GM12878 (cell line): Measurements from ENCODE around the gene MOXD1. TPM values are rescaled to one million over a fixed set of nuclear protein-coding genes. Genes with fewer than 3 reads are reported as not detected.

Experiments
- ATAC-seq: fragments of 200-7000 bp; cut with Tn5 transposase; 3 replicates; pipeline ENCODE4 v1.9.1; 2020; ENCODE audit warnings: mild to moderate bottlenecking, moderate library complexity
- BruUV-seq: library from RNA; stranded (reverse); fragments of 400-500 nt; replicated peaks from 2 replicates; lab custom pipeline; 2021; lab: Mats Ljungman, UMichigan
- CTCF ChIA-PET: fragments of 300-600 bp; sonication (Branson Sonifier 250); formaldehyde crosslinking; extraction: SDS; loops from one replicate; lab custom pipeline; 2021; ENCODE audit warnings: inconsistent platforms; lab: Yijun Ruan, JAX
- POLR2A ChIA-PET: fragments of 350-600 bp; formaldehyde crosslinking; extraction: SDS; loops from one replicate; lab custom pipeline; 2021; ENCODE audit warnings: inconsistent platforms; lab: Charles Lee
- RAD21 ChIA-PET: fragments of 300-600 bp; sonication (Branson Sonifier 250); formaldehyde crosslinking; loops from one replicate; lab custom pipeline; 2023; ENCODE audit warnings: antibody characterized with exemption; ENCODE audit not compliant: unreplicated experiment; lab: Charles Lee
- SMC1A ChIA-PET: fragments of 300-600 bp; sonication (Branson Sonifier 250); formaldehyde crosslinking; loops from one replicate; lab custom pipeline; 2023; ENCODE audit not compliant: unreplicated experiment, uncharacterized antibody; lab: Charles Lee
- DNase-seq: peaks from one replicate; pipeline ENCODE4 v3.0.0-alpha.2; 2011; ENCODE audit warnings: low read depth, low spot score
- FAIRE-seq: peaks from 3 replicates; lab custom pipeline; 2011; peaks lifted over from hg19 to GRCh38; lab: Jason Lieb, UNC
- H2AFZ ChIP-seq: 2 replicates; pipeline ENCODE4 v1.6.0; 2011; ENCODE audit warnings: low read depth, low read length, control low read depth; ENCODE audit not compliant: control insufficient read depth
- H3K27ac ChIP-seq: 2 replicates; pipeline ENCODE4 v1.5.1; 2011; ENCODE audit warnings: control low read depth; ENCODE audit not compliant: control insufficient read depth, insufficient read depth
- H3K27me3 ChIP-seq, 2 experiments: replicated peaks in 1 of 2; 2 replicates each; pipeline versions ENCODE4 v1.6.0 to v1.6.1; 2011; ENCODE audit warnings: low read length in 1 of 2; ENCODE audit not compliant: control insufficient read depth in 2 of 2, insufficient read depth in 2 of 2
- H3K36me3 ChIP-seq, 2 experiments: 2 replicates each; pipeline ENCODE4 v1.5.1; 2011; ENCODE audit warnings: low read length in 1 of 2; ENCODE audit not compliant: control insufficient read depth in 2 of 2, insufficient read depth in 2 of 2
- H3K4me1 ChIP-seq: 2 replicates; pipeline ENCODE4 v1.6.1; 2011; ENCODE audit warnings: mild to moderate bottlenecking, low read length, moderate library complexity, mixed read lengths; ENCODE audit not compliant: control insufficient read depth, insufficient read depth
- H3K4me2 ChIP-seq: 2 replicates; pipeline ENCODE4 v1.6.0; 2011; ENCODE audit warnings: control low read depth; ENCODE audit not compliant: control insufficient read depth, insufficient read depth
- H3K4me3 ChIP-seq: fragments of 200-600 bp; sonication (generic); 2 replicates; pipeline ENCODE4 v1.5.1; 2016
- H3K79me2 ChIP-seq: 2 replicates; pipeline ENCODE4 v1.6.0; 2011; ENCODE audit warnings: low read length; ENCODE audit not compliant: control insufficient read depth, insufficient read depth
- H3K9ac ChIP-seq: 2 replicates; pipeline ENCODE4 v1.8.0; 2011; ENCODE audit warnings: low read length, control low read depth, mixed read lengths; ENCODE audit not compliant: control insufficient read depth, insufficient read depth
- H3K9me3 ChIP-seq: replicated peaks from 3 replicates; pipeline ENCODE4 v1.5.1; 2011; ENCODE audit warnings: mild to moderate bottlenecking, low read length; ENCODE audit not compliant: control insufficient read depth, insufficient read depth
- H4K20me1 ChIP-seq: 2 replicates; pipeline ENCODE4 v1.6.0; 2011; ENCODE audit not compliant: control insufficient read depth, insufficient read depth
- ATF7 ChIP-seq: fragments of 450-650 bp; IDR thresholded peaks from 2 replicates; pipeline ENCODE4 v1.6.1; 2016; ENCODE audit warnings: low read depth, mild to moderate bottlenecking
- BCL11A ChIP-seq: IDR thresholded peaks from 2 replicates; pipeline ENCODE4 v1.6.1; 2011; ENCODE audit warnings: low read depth, low read length
- BRCA1 ChIP-seq: IDR thresholded peaks from 2 replicates; pipeline ENCODE4 v1.6.1; 2011; ENCODE audit warnings: low read depth, low read length, improper control_type of control experiment
- EGR1 ChIP-seq, 2 experiments: IDR thresholded peaks; 1 replicate in 1 of 2; 2 replicates in 1 of 2; pipeline ENCODE4 v1.6.1; 2011 to 2012; ENCODE audit warnings: low read depth in 2 of 2, low read length in 2 of 2, borderline replicate concordance in 1 of 2, mild to moderate bottlenecking in 1 of 2, moderate library complexity in 1 of 2
- IRF3 ChIP-seq: fragments of 450-650 bp; IDR thresholded peaks from 2 replicates; pipeline ENCODE4 v1.6.1; 2014; ENCODE audit warnings: mild to moderate bottlenecking
- KLF5 ChIP-seq: fragments of 450-650 bp; IDR thresholded peaks from 2 replicates; pipeline ENCODE4 v1.6.1; 2014; ENCODE audit warnings: mild to moderate bottlenecking; ENCODE audit not compliant: partially characterized antibody
- POU2F2 ChIP-seq: IDR thresholded peaks from 3 replicates; pipeline ENCODE4 v1.6.1; 2011; ENCODE audit warnings: low read depth, mild to moderate bottlenecking, low read length, borderline replicate concordance
- WRNIP1 ChIP-seq: IDR thresholded peaks from 2 replicates; pipeline ENCODE4 v1.6.1; 2011; ENCODE audit warnings: low read depth, low read length, improper control_type of control experiment, borderline replicate concordance
- ZNF274 ChIP-seq: IDR thresholded peaks from one replicate; pipeline ENCODE4 v1.8.0; 2011; ENCODE audit not compliant: insufficient read length, insufficient read depth
- ZSCAN29 ChIP-seq: fragments of 450-650 bp; IDR thresholded peaks from 2 replicates; pipeline ENCODE4 v1.6.1; 2017; ENCODE audit warnings: mild to moderate bottlenecking, moderate library complexity
- WGBS: methylation state at CpG from one replicate; pipeline ENCODE4 v1.1.6; 2016; ENCODE audit warnings: low lambda C conversion rate; ENCODE audit not compliant: insufficient replicate concordance, insufficient coverage; ENCODE audit errors: missing lambda C conversion rate; 5-methylcytosine and 5-hydroxymethylcytosine counted together
- in situ Hi-C: fragments of 300-500 bp; cut with MboI; formaldehyde crosslinking; loops from 9 replicates; pipeline ENCODE4 v1.14.3; 2018; ENCODE audit warnings: mixed read lengths
- intact Hi-C: fragments of 100-400 bp; cut with micrococcal nuclease; formaldehyde crosslinking; loops from one replicate; pipeline ENCODE4 v1.14.2; 2022; ENCODE audit not compliant: unreplicated experiment
- polyA plus RNA-seq, 11 experiments: library from polyadenylated mRNA; depleted of rRNA in 4 of 11; unstranded in 6 of 11; stranded (reverse) in 5 of 11; fragments of >200 nt; fragmentation: Nextera tagmentation in 4 of 11; fragmentation: Illumina TruSeq in 1 of 11; extraction: Ambion mirVana in 4 of 11; extraction: Trizol in 1 of 11; gene quantifications; 1 replicate in 1 of 11; 2 replicates in 10 of 11; pipeline versions ENCODE4 v1.2.1 to v1.2.3, GENCODE V29; 2011 to 2016; ENCODE audit warnings: inconsistent platforms in 2 of 11, missing spikeins in 2 of 11, low read depth in 1 of 11
- total RNA-seq, 4 experiments: library from RNA; depleted of rRNA in 3 of 4; stranded (reverse); fragments of >200 nt in 3 of 4; fragmentation: Illumina TruSeq in 1 of 4; extraction: Trizol in 1 of 4; gene quantifications; 2 replicates each; pipeline versions ENCODE4 v1.2.1 to v1.2.3, GENCODE V29; 2013 to 2021

Gene MOXD1
- total and polyA plus RNA-seq, 10 of the 15 experiments (the other 5 are each of a cell fraction or from before 2014, with no cell fraction given), result 0.03 to 2.1 (median 0.64) TPM

- intact Hi-C loops (no loop called here), in situ Hi-C loops (no loop called here)
- H3K27ac ChIP-seq, result no peak overlapping the region
- H3K4me1 ChIP-seq, result no peaks in the 10 kb centered on the region
- ChIA-PET CTCF (interaction anchor here (0.5 kb wide), 1 partner anchor 232 kb away, joined by 4 read pairs; no protein-coding TSS in a partner anchor), SMC1A (interaction anchor here (0.6 kb wide), 1 partner anchor 78 kb away, joined by 3 read pairs; no protein-coding TSS in a partner anchor), POLR2A (no interaction called here), RAD21 (no interaction called here)
- BruUV-seq, result no TSS peak
- ATAC-seq (no peak), DNase-seq (no peak), FAIRE-seq (no peak)
- TF ChIP-seq ZNF274 (no peak), ZSCAN29 (no peak), POU2F2 (no peak), BRCA1 (no peak), EGR1 (IDR thresholded peaks at IDR 0.05; ENCODE audit: borderline replicate concordance in 1 of 2, low read depth in 2 of 2, low read length in 2 of 2) (no peak), KLF5 (no peak), IRF3 (no peak), BCL11A (no peak), ATF7 (no peak), WRNIP1 (no peak)
- 69% methylated on average over 16 of the region's 16 CpGs for WGBS
- no peaks in the 10 kb centered on the region for H3K36me3 ChIP-seq
- no peak overlapping the region for H3K4me3 ChIP-seq
- peaks cover 0 to 2% of the 10 kb centered on the region in 2 experiments; a peak in 1 of 4 replicates for H3K27me3 ChIP-seq
- no peaks in the 10 kb centered on the region; the same call in 2 of the 3 replicates for H3K9me3 ChIP-seq
- H3K79me2 ChIP-seq, result no peaks in the 10 kb centered on the region
- H3K9ac ChIP-seq, result no peak overlapping the region
- H4K20me1 ChIP-seq, result no peaks in the 10 kb centered on the region
- H3K4me2 ChIP-seq, result no peak overlapping the region
- H2AFZ ChIP-seq, result no peak overlapping the region
These were observed 154.5 kb downstream of the MOXD1 start for GRCh38 chr6:132246632-132247270.
